ENCODE data around the gene CALHM3.
"Not testable (repeated sequence)": the region's sequence is repeated elsewhere in the genome, so short reads cannot be mapped to it uniquely, and the experiment has no call there.

Gene CALHM3

GRCh38 chr10:103502849-103503660 is 24.0 kb upstream of the CALHM3 start:
- no peak for DNase-seq

DNA sequence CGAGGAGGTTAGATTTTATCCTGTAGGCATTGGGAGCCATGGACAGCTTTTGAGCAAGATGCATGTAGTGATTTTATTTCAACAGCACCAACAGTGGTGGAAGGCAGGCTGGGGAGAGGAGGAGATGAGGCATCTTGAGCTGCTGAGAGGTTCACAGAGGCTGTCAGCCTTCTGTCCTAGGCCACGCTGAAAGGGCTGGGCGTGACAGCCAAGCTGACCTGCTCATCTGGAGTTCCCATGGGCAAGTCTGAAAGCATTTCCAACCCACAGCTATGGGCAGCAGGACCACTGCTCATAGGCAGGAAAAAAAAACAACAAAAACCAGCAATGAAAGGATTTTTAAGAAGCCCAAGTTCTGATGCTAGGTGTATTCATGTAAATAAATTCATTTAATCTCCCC is 22.1 kb upstream of the CALHM3 start:
- no peak for DNase-seq

DNA sequence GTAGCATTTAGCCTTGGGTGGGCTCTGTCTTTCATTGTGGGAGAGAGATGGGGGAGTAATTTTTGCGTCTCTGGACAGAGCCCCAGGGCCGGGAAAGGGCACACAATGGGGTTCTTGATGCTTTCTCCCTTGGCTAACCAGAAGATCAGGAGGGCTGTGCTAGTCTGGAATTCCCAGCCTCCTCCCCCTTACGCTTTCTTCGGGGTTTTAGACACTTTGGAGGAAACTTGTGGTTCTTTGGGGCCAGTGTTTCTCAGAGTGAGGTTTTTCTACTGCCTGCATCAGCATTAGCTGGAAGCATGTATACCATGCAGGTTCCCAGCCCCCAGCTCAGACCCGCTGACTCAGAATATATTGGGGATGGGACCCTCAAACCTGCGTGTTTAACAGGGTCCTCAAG is 21.4 kb upstream of the CALHM3 start:
- no peak for DNase-seq

DNA sequence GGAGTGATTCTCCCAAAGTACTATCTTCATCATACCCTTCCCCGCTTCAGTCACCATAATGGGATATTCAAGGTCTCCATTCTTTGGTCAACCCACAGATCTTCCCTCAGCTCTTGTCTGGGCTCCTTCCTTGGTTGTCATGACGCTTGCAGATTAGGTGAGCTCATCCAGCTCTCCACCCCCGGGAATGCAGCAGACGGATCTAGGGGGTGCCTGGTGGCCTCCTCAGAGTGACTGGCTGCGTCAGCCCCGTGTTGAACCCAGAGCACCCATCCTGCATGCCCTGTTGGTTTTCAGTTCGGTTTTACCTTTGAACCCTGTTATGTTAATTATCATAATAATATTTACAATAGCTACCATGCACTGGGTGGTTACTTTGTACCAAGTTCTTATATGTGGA is 20.8 kb upstream of the CALHM3 start:
- DNase-seq: no peak

DNA sequence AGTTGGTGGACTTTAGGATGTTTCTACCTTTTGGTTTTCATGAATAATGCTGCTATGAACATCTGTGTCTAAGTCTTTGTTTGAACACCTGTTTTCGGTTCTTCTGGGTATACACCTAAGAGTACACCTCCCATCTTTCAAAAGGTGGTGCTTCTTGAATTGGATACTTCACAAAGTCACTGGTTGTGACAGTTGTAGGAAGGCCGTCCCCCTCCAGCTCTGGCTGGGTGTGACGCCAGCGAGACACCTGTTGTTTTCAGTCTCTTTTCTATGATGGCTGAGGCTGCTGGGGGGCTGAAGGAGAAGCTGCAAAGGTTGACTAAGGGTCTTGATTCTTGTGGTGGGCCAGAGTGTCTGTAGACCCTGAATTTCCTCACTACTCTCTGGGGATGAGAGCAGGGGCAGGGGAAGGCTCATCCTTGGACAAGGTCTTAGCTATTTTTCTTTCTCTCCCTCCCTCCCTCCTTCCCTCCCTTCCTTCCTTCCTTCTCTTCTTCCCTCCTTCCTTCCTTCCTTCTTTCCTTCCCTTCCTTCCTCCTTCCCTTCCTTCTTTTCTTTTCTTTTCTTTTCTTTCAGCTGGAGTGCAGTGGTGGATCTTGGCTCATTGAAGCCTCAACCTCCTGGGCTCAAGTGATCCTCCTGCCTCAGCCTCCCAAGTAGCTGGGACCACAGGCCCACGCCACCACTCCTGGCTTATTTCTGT is 20.0 kb upstream of the CALHM3 start:
- no peak for DNase-seq

DNA sequence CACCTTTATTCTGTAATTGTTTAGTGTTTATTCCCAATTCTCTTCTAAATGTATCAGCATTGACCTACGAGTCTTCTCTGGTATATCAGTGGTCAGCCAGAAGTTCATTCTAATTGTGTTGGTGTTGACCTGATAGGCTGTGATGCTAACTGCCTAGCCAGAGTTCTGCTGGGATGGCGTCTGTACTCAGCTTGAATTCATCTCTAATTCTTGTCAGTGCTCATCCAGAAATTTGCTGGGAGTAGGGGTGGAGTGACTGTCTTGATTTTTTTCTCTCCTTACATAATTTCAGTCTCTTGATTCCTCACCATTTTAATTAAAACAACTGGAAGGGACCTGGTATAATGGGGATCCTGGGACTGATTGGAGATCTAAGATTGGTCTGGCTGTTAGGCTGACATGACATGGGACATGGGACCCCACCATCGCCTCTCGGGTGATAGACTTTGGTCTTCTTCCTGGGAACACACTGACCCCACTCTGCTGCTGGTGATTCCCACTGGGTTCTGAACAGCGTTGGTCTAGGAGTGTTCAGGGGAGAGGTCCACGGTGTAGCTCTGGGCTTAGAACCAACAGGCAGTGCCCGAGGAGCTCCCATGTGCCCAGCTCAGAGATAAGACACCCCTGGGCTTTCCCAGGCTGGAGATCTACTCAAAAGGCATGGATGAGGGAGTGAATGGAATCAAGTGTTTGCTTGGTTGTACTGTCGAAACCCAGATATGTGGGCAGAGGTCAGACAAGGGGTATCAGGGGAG is 18.3 kb upstream of the CALHM3 start:
- no peak for DNase-seq

DNA sequence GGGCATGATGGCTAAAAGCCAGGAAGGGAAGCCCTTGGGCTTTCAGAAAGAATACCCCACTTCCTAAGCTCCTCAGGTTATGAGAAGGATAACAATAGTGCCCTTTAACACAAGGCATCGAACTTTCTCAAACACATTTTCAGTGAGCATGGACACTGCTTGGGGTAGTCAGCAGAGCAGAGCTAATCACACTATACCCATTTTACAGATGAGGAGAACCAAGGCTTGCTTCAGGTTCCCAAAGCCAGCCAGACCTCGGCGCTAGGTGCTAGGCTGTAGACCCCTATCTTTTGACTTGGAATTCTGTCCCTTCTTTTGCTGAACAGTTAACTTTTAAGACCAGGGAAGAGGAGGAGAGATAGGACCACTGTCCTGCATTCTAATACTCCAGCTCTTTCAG is 16.3 kb upstream of the CALHM3 start:
- DNase-seq: no peak

GRCh38 chr10:103493916-103494877 is 15.2 kb upstream of the CALHM3 start:
- peak; percentile 10 for DNase-seq

- no peak for DNase-seq
Measured at GRCh38 chr10:103493362-103493915, 14.4 kb upstream of the CALHM3 start, which contains the start of gene NEURL1. Gene NEURL1 (plus strand): TSS chr10:103493705. CDS start chr10:103494388, 683 bp downstream.

- no peak for DNase-seq
Measured at GRCh38 chr10:103492655-103493261, 13.7 kb upstream of the CALHM3 start.

DNA sequence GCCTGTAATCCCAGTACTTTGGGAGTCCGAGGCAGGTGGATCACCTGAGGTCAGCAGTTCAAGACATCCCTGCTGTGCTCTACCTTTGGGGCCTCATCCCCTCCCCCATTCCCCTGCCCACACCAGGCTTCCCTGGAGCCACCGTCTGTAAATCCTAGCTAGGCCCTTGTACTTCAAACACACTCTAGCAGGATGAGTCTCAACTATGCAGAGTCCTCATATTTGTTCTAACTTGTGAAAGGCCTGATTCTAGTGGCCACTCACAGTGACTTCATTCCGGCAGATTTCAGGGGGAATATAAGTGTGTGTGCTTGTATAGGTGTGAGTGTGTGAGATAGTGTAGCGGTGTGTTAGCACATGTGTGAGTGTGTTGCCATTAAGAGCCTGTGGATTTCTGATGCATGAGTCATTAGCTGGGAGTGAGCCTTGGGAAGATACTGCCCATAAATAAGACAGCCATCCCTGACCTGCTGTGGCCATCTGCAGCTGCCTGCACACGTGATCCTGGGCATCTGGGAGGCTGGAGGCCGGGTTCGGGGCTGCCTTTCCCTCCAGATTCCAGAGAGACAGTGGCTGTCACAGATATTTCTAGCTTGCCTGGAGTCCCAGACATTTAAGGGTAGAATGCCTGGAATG is 12.8 kb upstream of the CALHM3 start:
- DNase-seq: no peak

DNA sequence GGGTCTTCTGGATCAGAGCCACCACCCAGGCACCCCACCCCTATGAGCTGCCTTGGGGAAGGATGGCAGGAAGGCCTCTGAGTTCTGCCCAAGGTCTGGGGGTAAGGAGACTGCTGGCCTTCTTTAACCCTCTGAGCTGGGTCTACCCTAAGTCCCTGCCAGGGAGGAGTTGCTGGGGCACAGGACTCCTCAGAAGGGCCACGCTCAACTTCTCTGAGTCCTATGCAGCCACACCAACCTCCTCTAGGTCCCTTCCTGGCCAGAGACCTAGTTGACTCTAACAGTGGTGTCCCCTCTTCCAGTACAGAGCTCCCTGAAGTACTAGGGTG is 11.9 kb upstream of the CALHM3 start:
- DNase-seq: no peak

GRCh38 chr10:103487410-103487708 is 8.3 kb upstream of the CALHM3 start:
- DNase-seq: no peak

DNA sequence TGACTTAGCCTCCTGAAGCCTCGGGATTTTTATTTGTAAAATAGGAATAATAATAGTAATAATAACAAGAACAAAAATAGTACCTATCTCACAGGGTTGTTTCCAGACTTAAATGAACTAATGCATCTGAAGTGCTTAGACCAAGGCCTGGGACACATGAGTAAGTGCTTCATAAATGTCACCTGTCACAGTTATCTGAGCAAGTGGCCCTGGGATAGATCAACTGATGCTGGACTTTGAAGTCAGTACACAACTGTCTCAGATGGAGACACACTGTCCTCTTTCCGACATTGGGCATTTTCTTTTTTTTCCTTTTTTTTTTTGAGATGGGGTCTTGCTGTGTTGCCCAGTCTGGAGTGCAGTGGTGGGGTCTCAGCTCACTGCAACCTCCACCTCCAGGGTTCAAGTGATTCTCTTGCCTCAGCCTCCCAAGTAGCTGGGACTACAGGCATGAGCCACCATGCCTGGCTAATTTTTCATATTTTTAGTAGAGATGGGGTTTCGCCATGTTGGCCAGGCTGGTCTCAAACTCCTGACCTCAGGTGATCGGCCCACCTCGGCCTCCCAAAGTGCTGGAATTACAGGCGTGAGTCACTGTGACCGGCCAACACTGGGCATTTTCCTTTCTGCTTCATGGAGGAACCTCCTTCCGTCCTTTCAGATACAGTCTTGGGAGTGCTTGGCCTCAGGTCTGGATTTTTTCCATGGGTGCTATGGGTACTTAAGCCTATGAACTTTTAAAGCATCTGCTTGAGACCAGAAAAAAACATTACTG is 7.8 kb upstream of the CALHM3 start:
- DNase-seq: not testable (repeated sequence)

GRCh38 chr10:103481974-103482531 is 3.0 kb upstream of the CALHM3 start:
- no peak for DNase-seq

DNA sequence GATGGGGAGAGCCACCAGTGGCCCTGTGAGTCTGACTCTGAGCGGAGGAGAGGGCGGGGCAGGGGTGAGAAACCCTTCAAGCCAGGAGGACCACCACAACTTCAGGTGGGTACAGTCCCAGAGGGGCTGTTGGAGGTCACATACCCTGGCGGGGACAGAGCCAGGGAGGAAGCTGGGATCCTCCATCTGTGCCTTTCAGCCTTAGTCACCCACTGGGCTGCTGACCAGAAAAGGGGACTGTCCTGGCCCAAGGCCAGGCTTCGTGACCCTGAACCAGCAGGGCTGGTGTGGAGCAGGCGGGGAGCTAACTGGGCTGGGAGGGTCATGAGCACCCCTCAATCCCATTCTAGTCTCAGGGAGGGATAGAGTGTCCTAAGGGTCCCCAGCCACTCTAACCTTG is 1.5 kb upstream of the CALHM3 start:
- DNase-seq: no peak

GRCh38 chr10:103478671-103479070 is 369 bp downstream of the CALHM3 start:
- DNase-seq: no peak

GRCh38 chr10:103476046-103476768 is 2.8 kb downstream of the CALHM3 start:
- no peak for DNase-seq

DNA sequence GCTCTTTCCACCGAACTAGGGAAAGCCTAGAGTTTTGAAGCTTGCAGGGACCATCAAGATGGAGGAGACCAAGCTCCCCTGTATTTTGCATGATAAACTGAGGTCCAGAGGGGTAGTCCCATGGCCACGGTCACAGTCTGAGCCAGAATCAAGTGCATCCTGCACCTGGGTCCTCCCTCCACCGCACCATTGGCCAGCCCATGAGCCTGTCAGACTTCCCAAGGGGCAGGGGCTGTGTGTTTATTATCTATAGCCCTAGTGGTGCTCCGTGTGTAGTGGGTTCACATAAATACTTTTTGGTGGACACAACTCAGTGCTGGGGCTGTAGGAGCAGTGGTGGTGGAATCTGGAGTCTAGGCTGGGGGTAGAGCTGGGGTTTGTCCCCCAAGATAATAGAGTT is 3.6 kb downstream of the CALHM3 start:
- DNase-seq: no peak

DNA sequence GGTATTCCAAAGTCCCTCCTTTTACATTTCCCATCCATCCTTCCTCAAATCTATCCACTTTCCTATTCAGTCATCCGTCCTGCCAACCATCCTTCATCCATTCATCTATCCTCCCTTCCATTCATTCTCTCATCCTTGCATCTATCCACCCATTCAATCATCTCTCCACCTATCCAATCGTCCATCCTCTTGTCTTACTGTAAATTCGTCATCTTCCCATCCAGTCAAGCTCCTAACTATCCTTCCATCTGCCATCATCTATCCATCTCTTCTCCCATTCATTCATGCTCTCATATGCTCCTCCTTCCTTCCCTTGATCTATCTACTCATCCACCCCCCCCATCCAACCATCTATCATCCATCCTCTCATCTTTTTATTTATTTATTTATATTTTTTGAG is 5.0 kb downstream of the CALHM3 start:
- no peak for DNase-seq

Data from T-helper 9 cell (primary cell).